GM10266 (cell line): Measurements from ENCODE around the gene EFCAB8.
"Not testable (repeated sequence)": the region's sequence is repeated elsewhere in the genome, so short reads cannot be mapped to it uniquely, and the experiment has no call there.

ENCODE experiments used
- DNase-seq: peaks from one replicate; pipeline ENCODE4 v3.0.0; 2012; ENCODE audit errors: extremely low spot score
- CTCF ChIP-seq: IDR thresholded peaks from 2 replicates; pipeline ENCODE4 v1.5.1; 2012; ENCODE audit warnings: mild to moderate bottlenecking, low read depth; ENCODE audit not compliant: control insufficient read depth, insufficient read depth; ENCODE audit errors: missing control alignments

Gene EFCAB8

GRCh38 chr20:32957459-32957858 is 98.7 kb downstream of the EFCAB8 start:
- TF ChIP-seq CTCF: no peak
- DNase-seq: no peak

- DNase-seq: no peak
- no peak for TF ChIP-seq CTCF
These were observed 99.9 kb downstream of the EFCAB8 start for GRCh38 chr20:32958574-32958973.

- DNase-seq: no peak
- no peak for TF ChIP-seq CTCF
These were observed 100.9 kb downstream of the EFCAB8 start for GRCh38 chr20:32959351-32960221.

- no peak for DNase-seq
- TF ChIP-seq CTCF: no peak
These were observed 101.4 kb downstream of the EFCAB8 start for GRCh38 chr20:32960222-32960518.

GRCh38 chr20:32960849-32961731 is 102.4 kb downstream of the EFCAB8 start:
- no peak for DNase-seq
- no peak for TF ChIP-seq CTCF

GRCh38 chr20:32962053-32962452 is 103.3 kb downstream of the EFCAB8 start:
- TF ChIP-seq CTCF: no peak
- DNase-seq: no peak

- not testable (repeated sequence) for DNase-seq
These were observed 103.9 kb downstream of the EFCAB8 start for GRCh38 chr20:32962646-32963045.
